Upper lobe of left lung (tissue), 4 donors: ENCODE results near the gene FBXO11.

Experiments used
- EP300 ChIP-seq, 4 donors: sonication (generic); formaldehyde crosslinking; IDR thresholded peaks; one replicate each; pipeline ENCODE4 v1.5.1; 2017; ENCODE audit warnings: antibody characterized with exemption in 4 of 4, control low read depth in 2 of 4
- POLR2A ChIP-seq, 4 donors: fragments of 450-650 bp; IDR thresholded peaks; one replicate each; pipeline ENCODE4 v1.5.1; 2016 to 2017; ENCODE audit warnings: antibody characterized with exemption in 4 of 4, mild to moderate bottlenecking in 2 of 4
- POLR2AphosphoS5 ChIP-seq, 2 donors: sonication (generic); formaldehyde crosslinking; IDR thresholded peaks; one replicate each; pipeline ENCODE4 v1.5.1; 2017; ENCODE audit warnings: antibody characterized with exemption in 2 of 2
- TF ChIP-seq, protein P1 (sequence below), 6 experiments: fragments of 450-650 bp in 4 of 6; fragments of 200-600 bp in 2 of 6; sonication (generic) in 2 of 6; IDR thresholded peaks; one replicate each; pipeline ENCODE4 v1.5.1; 2016 to 2019; ENCODE audit warnings: antibody characterized with exemption in 6 of 6

DNA sequence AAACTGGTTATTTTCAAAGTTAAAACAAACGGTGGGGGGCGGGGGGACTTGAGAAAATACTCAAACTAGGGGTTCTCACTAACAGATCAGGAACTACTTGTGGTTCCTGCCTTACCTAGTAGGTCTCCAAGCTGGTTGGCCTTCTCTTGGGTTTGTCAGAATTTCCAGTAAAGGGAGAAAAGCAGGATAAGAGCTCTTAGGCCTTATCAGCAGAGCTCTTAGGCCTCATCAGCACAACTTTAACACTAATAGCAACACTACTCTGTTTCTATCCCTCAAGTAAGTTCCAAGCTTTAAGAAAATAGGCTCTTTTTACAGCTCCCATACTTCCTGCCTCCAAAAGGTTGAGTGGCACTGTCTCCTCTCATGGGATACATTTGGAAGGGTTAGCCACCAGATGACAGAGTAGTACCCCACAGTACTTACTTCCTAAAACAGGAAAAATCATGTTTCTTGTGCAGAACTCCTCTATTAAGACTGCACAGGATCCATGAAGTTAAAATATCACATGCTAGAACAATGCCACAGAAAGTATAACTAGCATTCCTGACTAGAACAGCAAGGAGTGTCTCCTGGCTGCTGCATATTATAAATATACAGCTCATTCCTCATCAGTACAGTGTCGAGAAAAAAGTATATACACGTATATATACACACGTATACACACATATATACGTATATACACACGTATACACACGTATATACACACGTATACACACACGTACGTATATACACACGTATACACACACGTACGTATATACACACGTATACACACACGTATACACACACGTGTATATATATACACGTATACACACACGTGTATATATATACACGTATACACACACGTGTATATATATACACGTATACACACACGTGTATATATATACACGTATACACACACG, 6.1 kb downstream of the FBXO11 start:
- TF ChIP-seq, protein P1, sequence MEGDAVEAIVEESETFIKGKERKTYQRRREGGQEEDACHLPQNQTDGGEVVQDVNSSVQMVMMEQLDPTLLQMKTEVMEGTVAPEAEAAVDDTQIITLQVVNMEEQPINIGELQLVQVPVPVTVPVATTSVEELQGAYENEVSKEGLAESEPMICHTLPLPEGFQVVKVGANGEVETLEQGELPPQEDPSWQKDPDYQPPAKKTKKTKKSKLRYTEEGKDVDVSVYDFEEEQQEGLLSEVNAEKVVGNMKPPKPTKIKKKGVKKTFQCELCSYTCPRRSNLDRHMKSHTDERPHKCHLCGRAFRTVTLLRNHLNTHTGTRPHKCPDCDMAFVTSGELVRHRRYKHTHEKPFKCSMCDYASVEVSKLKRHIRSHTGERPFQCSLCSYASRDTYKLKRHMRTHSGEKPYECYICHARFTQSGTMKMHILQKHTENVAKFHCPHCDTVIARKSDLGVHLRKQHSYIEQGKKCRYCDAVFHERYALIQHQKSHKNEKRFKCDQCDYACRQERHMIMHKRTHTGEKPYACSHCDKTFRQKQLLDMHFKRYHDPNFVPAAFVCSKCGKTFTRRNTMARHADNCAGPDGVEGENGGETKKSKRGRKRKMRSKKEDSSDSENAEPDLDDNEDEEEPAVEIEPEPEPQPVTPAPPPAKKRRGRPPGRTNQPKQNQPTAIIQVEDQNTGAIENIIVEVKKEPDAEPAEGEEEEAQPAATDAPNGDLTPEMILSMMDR (IDR thresholded peaks at IDR 0.05) = no peak
- TF ChIP-seq POLR2A (IDR thresholded peaks at IDR 0.05) (no peak), POLR2AphosphoS5 (IDR thresholded peaks at IDR 0.05) (no peak), EP300 (IDR thresholded peaks at IDR 0.05) (peak in 1 of 4 donors; percentile 68)
